ENCODE measurements around the gene CORO2A.

DNA sequence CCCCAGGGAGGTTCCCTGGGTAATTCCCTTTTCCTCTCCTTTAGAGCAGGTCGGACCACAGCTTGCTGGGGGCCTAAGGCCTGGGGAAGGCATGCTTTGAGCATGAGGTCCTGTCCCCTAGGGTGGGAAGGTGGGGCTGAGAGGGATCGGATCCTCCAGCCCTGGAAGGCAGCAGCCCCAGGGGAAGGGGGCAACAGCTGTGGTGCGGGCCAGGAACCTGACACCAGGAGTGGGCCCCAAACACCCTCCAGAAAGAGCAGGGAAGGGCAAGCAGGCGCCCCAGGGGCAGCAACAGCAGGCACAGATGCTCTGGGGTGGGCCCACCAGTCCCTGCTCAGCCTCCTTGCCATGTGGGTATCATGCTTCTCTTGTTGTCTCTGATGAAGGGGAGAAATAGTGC, 3.2 kb upstream of the CORO2A start:
- TF ChIP-seq POLR2AphosphoS5 (IDR thresholded peaks at IDR 0.05; ENCODE audit: insufficient read depth in 1 of 2, low read depth in 1 of 2) (no peak), POLR2A (IDR thresholded peaks at IDR 0.05) (no peak)

Data from vagina (tissue), 2 donors.